T-helper 1 cell treated with Interleukin-12 subunit alpha and Interleukin-12 subunit beta and Interleukin-4 antibody, amounts not matched to agents 30 μg/mL and 1 μg/mL, for 36 hours (primary cell): ENCODE results near the gene SATB2.
A peak's percentile ranks its signal among the peaks of the same experiment; 100 is the strongest.

Experiments
- H3K27ac Mint-ChIP-seq: one replicate; pipeline ENCODE4 v1.8.0; 2021; ENCODE audit warnings: mild to moderate bottlenecking, mixed read lengths
- H3K27me3 Mint-ChIP-seq: one replicate; pipeline ENCODE4 v1.8.0; 2021; ENCODE audit warnings: low read depth, mixed read lengths
- H3K36me3 Mint-ChIP-seq: one replicate; pipeline ENCODE4 v1.8.0; 2021; ENCODE audit warnings: low read depth, mixed read lengths
- H3K4me1 Mint-ChIP-seq: one replicate; pipeline ENCODE4 v1.8.0; 2021; ENCODE audit warnings: low read depth, mixed read lengths
- H3K4me3 Mint-ChIP-seq: one replicate; pipeline ENCODE4 v1.8.0; 2021; ENCODE audit warnings: mild to moderate bottlenecking, moderate library complexity, mixed read lengths
- H3K9me3 Mint-ChIP-seq: one replicate; pipeline ENCODE4 v1.8.0; 2021; ENCODE audit warnings: mixed read lengths

SATB2 gene

DNA sequence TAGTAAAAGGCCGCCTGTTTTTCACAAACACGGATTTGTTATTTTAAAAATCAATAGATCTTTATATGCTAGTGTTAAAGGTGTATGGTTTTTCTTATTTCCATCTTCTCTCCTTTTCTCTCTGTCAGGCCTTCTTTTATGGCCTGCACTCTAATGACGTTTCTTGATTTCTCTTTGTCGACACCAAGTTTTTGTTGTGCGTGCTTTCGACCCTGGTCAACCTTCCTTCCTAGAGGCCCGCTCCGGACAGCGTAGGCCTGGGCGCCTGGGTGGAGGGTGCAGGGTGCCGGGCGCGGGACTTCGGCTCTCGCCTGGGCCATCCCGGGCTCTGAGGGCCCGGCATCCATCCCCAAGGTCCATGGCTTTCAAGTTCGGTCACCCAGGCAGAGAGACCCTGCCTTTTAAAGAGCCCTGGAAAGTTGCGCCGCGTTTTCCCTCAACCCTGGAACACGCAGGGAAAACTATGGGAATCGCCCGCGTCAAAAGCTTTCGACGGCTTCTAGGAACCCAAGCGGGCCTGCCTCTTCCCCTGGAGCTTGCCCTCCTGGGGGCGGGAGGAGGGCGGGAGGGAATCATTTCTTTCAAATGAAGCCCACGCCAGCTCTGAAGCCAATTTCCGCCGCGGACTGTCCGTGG lies 4.1 kb upstream of the SATB2 start:
- H3K4me3 Mint-ChIP-seq = no peak overlapping the region
- H3K9me3 Mint-ChIP-seq = no peaks in the 10 kb centered on the region
- H3K27me3 Mint-ChIP-seq = peaks cover 74% of the 10 kb centered on the region
- peaks cover 16% of the 10 kb centered on the region for H3K4me1 Mint-ChIP-seq
- H3K36me3 Mint-ChIP-seq = peaks cover 12% of the 10 kb centered on the region
- H3K27ac Mint-ChIP-seq = peak overlapping the region; percentile 45

GRCh38 chr2:199460846-199461710 lies 3.3 kb upstream of the SATB2 start:
- H3K27me3 Mint-ChIP-seq = peaks cover 74% of the 10 kb centered on the region
- peaks cover 16% of the 10 kb centered on the region for H3K4me1 Mint-ChIP-seq
- peaks cover 12% of the 10 kb centered on the region for H3K36me3 Mint-ChIP-seq
- H3K4me3 Mint-ChIP-seq = peak overlapping the region; percentile 7
- no peaks in the 10 kb centered on the region for H3K9me3 Mint-ChIP-seq
- H3K27ac Mint-ChIP-seq = peak overlapping the region; percentile 59

DNA sequence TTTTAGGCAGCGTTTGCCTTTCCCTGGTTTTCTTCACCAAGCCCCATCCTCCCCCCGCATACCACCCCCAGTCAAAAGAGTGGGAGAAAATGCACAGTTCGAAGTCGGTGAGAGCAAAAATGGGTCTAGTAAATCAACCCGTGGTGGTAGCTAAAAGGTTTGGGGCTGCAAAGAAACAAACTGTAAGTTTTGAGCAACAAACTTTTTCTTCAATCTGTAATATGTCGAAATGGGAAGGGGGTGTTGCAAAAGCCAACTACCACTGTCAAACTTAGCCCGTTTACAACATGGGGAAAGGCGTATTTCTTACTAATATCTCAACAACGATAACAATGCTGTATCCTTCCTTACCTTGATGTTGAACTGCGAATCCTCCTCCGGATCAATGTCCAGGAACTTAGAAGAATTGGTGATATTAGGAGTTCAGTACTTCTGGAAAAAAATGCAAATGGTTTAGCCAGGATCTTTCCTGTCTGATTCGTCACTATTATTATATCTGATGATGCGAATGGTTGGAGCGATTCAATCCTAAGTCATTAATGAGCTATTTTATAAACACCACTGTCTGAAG lies 2.4 kb upstream of the SATB2 start:
- Mint-ChIP-seq H3K27me3 (peaks cover 74% of the 10 kb centered on the region), H3K4me3 (peak overlapping the region; percentile 86), H3K4me1 (peaks cover 15% of the 10 kb centered on the region), H3K9me3 (no peaks in the 10 kb centered on the region), H3K27ac (peak overlapping the region; percentile 72), H3K36me3 (peaks cover 12% of the 10 kb centered on the region)

DNA sequence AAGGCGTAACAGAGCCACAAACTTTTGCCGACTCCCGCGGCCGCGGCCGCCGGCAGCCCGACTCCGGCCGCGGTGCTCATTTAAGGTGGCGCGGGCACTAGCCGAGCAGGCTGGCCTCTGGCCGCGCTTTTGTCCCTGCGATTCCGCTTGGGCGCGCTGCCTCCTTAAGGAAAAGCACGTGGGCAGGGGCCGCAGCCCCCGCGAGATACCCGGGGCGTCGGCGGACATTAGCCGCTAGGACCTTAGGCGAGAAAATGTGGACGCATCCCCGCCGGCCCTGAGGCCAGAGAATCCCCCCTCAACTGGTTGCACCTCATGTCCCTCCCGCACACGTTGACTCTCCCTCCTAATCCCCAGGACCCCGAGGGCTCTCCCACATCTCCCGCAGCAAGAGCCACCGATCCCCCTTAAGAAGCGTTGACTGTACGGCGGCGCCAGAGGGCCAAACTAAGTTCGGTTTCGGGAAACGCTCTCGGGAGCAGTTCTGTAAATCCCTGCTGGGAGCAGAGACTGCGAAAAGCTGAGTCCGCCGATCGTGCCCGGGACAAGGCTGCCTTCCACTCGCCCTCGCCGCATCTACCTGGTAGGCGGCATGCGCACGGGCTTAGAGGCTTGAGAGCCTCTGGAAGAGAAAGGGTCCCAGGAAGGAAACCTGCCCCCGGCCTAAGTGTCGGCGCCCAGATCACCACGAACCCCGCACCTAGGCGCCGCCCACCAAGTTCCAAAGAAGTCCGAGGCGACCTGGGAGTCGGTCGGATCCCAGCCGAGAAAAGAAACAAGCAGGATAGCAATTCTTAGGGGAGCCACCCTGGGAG lies 1.8 kb upstream of the SATB2 start:
- peak overlapping the region; percentile 72 for H3K27ac Mint-ChIP-seq
- H3K9me3 Mint-ChIP-seq = no peaks in the 10 kb centered on the region
- H3K27me3 Mint-ChIP-seq = peaks cover 74% of the 10 kb centered on the region
- H3K4me3 Mint-ChIP-seq = peak overlapping the region; percentile 86
- H3K4me1 Mint-ChIP-seq = peaks cover 12% of the 10 kb centered on the region
- H3K36me3 Mint-ChIP-seq = peaks cover 11% of the 10 kb centered on the region

- no peaks in the 10 kb centered on the region for H3K9me3 Mint-ChIP-seq
- H3K36me3 Mint-ChIP-seq = peaks cover 11% of the 10 kb centered on the region
- peak overlapping the region; percentile 54 for H3K4me3 Mint-ChIP-seq
- peaks cover 77% of the 10 kb centered on the region for H3K27me3 Mint-ChIP-seq
- no peak overlapping the region for H3K27ac Mint-ChIP-seq
- H3K4me1 Mint-ChIP-seq = peaks cover 12% of the 10 kb centered on the region
Measured at GRCh38 chr2:199458806-199459285, 1.1 kb upstream of the SATB2 start.

DNA sequence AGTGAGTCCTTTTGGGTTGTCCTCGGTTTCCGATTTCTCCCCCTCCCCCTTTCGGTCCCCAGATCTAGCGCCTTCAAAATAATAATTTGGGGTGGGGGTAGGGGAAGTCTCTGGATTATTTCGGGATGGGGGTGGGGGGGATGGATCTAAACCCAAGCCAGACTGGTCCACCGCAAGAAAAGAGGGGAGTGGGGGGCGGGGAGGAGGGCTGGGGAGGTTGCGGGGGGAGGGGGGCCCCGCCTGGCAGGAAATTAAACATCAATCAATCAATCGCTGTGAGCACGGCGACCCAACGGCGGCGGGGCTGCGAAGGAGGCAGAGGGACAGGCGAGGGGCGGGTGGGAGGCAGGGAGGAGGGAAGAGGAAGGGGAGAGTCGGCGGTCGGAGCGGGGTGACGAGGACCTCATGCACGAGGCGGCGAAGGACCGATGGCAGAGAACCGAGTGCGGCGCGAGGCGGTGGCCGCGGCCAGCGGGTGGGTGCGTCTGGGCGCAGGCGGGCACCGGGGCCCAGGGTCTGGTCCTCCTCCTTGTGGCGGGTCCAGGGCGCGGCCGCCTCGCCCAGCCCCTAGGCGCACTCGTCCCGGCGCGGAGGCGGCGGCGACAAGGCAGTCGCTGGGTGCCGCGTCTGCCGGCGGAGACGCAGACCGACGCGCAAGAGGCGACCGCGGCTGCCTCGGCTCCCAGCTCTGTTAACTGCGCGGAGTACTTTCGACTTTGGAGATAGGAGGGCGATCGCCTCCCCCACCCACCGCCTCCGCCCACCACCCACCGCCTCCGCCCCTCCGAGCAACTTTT lies 468 bp upstream of the SATB2 start:
- peaks cover 73% of the 10 kb centered on the region for H3K27me3 Mint-ChIP-seq
- no peaks in the 10 kb centered on the region for H3K9me3 Mint-ChIP-seq
- peaks cover 11% of the 10 kb centered on the region for H3K36me3 Mint-ChIP-seq
- peak overlapping the region; percentile 54 for H3K4me3 Mint-ChIP-seq
- H3K4me1 Mint-ChIP-seq = peaks cover 12% of the 10 kb centered on the region
- H3K27ac Mint-ChIP-seq = no peak overlapping the region

DNA sequence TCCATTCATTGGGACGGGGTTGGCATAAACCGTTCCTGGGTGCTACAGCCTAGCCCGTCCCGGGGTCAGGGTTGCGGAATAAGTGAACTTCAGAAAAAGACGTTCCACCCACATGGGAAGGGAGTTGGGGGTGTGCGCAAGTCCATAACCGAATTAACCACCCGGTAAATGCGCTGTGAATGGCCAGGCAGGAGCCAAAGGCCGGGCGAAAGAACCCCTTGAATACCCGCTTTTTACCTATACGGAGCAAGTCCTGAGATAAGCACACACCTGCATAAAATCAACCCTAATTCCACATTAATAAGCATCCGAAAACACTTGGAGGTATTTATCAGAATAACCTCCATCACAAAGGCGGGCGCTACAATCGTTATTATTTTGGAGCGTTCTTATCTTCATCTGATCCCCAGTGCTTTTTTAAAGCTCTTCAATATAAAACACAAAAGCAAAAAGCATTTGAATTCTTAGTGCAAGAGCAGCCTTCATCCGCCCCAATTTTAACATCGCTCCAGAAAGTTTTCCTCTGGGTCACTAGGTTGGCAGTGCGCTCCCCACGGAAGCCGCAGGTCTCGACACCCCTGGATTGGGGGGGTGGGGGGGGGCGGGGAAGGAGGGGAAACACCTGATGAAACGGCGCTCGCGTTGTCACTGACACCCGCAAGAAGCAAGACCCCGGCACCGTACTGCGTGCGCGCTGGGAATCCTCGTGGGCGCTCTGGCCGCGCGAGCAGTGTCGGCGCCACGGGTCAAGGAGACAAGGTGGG lies 1.2 kb downstream of the SATB2 start:
- Mint-ChIP-seq H3K9me3 (no peaks in the 10 kb centered on the region), H3K36me3 (peaks cover 9% of the 10 kb centered on the region), H3K27ac (peak overlapping the region; percentile 45), H3K4me1 (peaks cover 11% of the 10 kb centered on the region), H3K27me3 (peaks cover 76% of the 10 kb centered on the region), H3K4me3 (peak overlapping the region; percentile 48)

DNA sequence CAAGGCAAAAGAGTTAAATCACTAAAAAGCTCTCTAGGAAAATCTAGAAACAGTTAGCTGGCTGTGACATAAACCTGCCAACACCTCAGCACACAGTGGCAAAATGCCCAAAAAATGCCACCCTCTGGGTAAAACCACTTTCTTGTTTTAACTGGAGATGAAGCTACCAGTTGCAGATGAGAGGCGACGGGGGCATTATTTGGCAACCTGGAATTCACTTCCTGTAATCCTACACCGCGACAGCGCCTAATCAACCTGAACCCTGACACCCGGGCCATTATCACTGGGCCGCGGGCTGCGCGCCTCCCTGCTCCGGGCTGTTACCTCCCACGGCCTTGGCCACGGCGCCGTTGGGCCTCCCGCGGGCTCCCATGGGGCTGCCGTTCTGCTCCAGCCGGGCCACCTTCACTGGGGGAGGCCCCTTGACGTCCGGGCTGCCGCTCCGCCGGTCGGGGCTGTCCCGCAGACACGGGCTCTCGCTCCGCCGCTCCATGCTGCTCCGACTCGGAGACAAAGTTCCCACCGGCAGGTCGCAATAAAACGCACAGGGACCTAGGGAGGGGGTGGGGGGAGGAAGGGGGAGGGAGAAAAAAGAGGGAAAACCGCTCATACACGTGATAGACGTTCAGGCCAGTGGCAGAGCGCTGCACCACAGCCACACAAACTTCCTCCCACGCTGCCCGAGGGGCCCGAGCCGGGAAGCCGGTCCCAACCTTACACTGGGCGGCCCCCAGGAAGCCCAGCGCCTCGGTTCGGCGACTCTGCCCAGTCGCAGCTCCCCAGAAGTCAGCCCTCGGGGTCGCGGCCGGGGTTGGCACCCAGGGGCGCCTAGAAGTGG lies 2.0 kb downstream of the SATB2 start:
- Mint-ChIP-seq H3K36me3 (peaks cover 4% of the 10 kb centered on the region), H3K27me3 (peaks cover 73% of the 10 kb centered on the region), H3K9me3 (no peaks in the 10 kb centered on the region), H3K4me1 (peaks cover 11% of the 10 kb centered on the region), H3K27ac (peak overlapping the region; percentile 7), H3K4me3 (no peak overlapping the region)

- Mint-ChIP-seq H3K27me3 (peaks cover 67% of the 10 kb centered on the region), H3K4me1 (peaks cover 11% of the 10 kb centered on the region), H3K9me3 (no peaks in the 10 kb centered on the region), H3K36me3 (peaks cover 4% of the 10 kb centered on the region), H3K27ac (peak overlapping the region; percentile 7), H3K4me3 (no peak overlapping the region)
Measured at GRCh38 chr2:199455210-199455544, 2.6 kb downstream of the SATB2 start.

DNA sequence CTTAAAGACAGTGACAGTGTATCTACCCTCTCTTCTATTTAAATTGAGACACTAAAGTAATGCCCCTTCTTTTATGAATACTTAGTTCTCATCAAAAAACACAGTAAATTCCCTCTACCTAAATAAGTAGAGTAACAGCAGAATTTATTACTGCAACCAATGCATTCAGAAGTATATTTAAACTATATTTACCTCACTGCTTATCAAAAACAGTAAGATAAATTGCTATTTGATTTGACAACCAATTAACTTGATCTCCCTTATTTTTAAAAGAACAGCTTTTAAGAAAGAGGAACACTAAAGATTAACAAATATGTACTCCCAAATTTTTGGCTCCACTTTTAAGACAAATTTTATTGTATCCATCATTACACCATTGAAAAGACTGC lies 4.8 kb downstream of the SATB2 start:
- H3K9me3 Mint-ChIP-seq = no peaks in the 10 kb centered on the region
- H3K36me3 Mint-ChIP-seq = no peaks in the 10 kb centered on the region
- H3K27me3 Mint-ChIP-seq = peaks cover 57% of the 10 kb centered on the region
- peaks cover 3% of the 10 kb centered on the region for H3K4me1 Mint-ChIP-seq
- no peak overlapping the region for H3K27ac Mint-ChIP-seq
- H3K4me3 Mint-ChIP-seq = no peak overlapping the region

DNA sequence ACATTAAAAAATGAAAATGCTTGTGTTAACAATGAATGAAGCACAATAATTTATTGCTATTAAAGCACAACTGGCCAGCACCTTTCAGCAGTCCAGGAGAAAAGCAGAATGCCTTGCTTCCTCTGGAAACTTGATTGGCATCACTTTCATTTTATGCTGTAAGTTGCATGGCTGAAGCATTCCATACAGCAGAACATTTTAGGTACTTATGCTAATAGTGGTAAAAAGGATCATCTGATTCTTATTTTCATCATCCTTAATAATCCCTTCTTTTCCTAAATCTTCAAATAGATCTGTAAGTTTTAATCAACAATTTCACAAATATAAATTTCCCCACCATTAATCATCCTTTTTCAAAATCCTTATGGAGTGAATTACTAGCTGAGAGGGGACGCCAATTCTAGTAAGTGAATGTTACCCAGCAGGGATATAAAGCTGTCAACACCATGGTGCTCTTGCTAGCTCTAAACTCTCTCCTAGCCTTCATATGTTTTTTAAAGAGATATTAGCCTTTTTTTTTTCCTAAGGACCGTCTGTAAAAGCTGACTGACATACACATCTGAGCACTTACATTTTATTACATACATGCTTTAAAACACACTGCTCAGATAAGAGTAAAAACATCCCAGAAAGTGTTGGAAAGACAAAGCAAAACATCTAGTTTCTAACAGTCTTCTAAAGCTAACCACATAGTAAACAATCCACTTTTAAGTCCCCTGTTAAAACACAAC lies 5.3 kb downstream of the SATB2 start:
- H3K36me3 Mint-ChIP-seq = no peaks in the 10 kb centered on the region
- H3K27me3 Mint-ChIP-seq = peaks cover 52% of the 10 kb centered on the region
- peaks cover 2% of the 10 kb centered on the region for H3K4me1 Mint-ChIP-seq
- H3K9me3 Mint-ChIP-seq = no peaks in the 10 kb centered on the region
- no peak overlapping the region for H3K4me3 Mint-ChIP-seq
- no peak overlapping the region for H3K27ac Mint-ChIP-seq

- Mint-ChIP-seq H3K27ac (no peak overlapping the region), H3K4me3 (no peak overlapping the region), H3K9me3 (no peaks in the 10 kb centered on the region), H3K4me1 (no peaks in the 10 kb centered on the region), H3K36me3 (no peaks in the 10 kb centered on the region), H3K27me3 (peaks cover 35% of the 10 kb centered on the region)
Measured at GRCh38 chr2:199449956-199450355, 7.8 kb downstream of the SATB2 start.
